GM12801 (cell line): ENCODE measurements around the gene PREP.

Experiments
- CTCF ChIP-seq: IDR thresholded peaks from one replicate; pipeline ENCODE4 v1.5.1; 2011; ENCODE audit warnings: control low read depth; ENCODE audit not compliant: insufficient read length; ENCODE audit errors: extremely low read depth

PREP gene

GRCh38 chr6:105318660-105319059 is 84.2 kb downstream of the PREP start:
- no peak for TF ChIP-seq CTCF

GRCh38 chr6:105317607-105318533 is 85.0 kb downstream of the PREP start:
- TF ChIP-seq CTCF = no peak

GRCh38 chr6:105313211-105313610 is 89.7 kb downstream of the PREP start:
- no peak for TF ChIP-seq CTCF

- no peak for TF ChIP-seq CTCF
Observed at GRCh38 chr6:105310947-105311346, 91.9 kb downstream of the PREP start.

GRCh38 chr6:105310371-105310770 is 92.5 kb downstream of the PREP start:
- TF ChIP-seq CTCF = no peak

GRCh38 chr6:105308840-105309239 is 94.0 kb downstream of the PREP start:
- TF ChIP-seq CTCF = no peak

GRCh38 chr6:105305521-105305920 is 97.4 kb downstream of the PREP start:
- TF ChIP-seq CTCF = no peak
